Caco-2 (cell line): ENCODE data around the gene C18orf63. TPM values are rescaled to one million over a fixed set of nuclear protein-coding genes. Genes with fewer than 3 reads are reported as not detected.

ENCODE experiments used
- BruUV-seq: library from RNA; stranded (reverse); fragments of 400-500 nt; replicated peaks from 2 replicates; lab custom pipeline; 2021; lab: Mats Ljungman, UMichigan
- CTCF ChIA-PET: fragments of 300-600 bp; sonication (Branson Sonifier 250); formaldehyde crosslinking; loops from one replicate; lab custom pipeline; 2022; ENCODE audit warnings: antibody characterized with exemption; lab: Charles Lee
- POLR2A ChIA-PET: fragments of 300-600 bp; sonication (Branson Sonifier 250); formaldehyde crosslinking; loops from one replicate; lab custom pipeline; 2022; ENCODE audit warnings: antibody characterized with exemption; lab: Charles Lee
- DNase-seq, 2 experiments: peaks; one replicate each; pipeline versions ENCODE4 v3.0.0 to v3.0.0-alpha.2; 2020 to 2022
- H3K27me3 ChIP-seq: replicated peaks from 2 replicates; pipeline ENCODE4 v1.6.0; 2011; ENCODE audit warnings: low read length; ENCODE audit not compliant: control insufficient read depth, insufficient read depth
- H3K36me3 ChIP-seq: 2 replicates; pipeline ENCODE4 v1.5.1; 2011; ENCODE audit warnings: low read length; ENCODE audit not compliant: control insufficient read depth, insufficient read depth
- H3K4me1 ChIP-seq: fragments of 250-450 bp; sonication (Bioruptor Pico); 2 replicates; pipeline ENCODE4 v1.5.1; 2020; ENCODE audit warnings: mild to moderate bottlenecking
- H3K4me3 ChIP-seq: 2 replicates; pipeline ENCODE4 v1.5.1; 2011; ENCODE audit warnings: low read depth, mild to moderate bottlenecking, control low read depth, low read length
- H3K9me3 ChIP-seq: fragments of 250-450 bp; sonication (Bioruptor Pico); 2 replicates; pipeline ENCODE4 v1.5.1; 2020; ENCODE audit warnings: mild to moderate bottlenecking, moderate library complexity
- H3K27ac Mint-ChIP-seq: one replicate; pipeline ENCODE4 v1.8.0; 2022; ENCODE audit warnings: mixed read lengths; ENCODE audit not compliant: unreplicated experiment
- H3K27me3 Mint-ChIP-seq: one replicate; pipeline ENCODE4 v1.8.0; 2022; ENCODE audit warnings: mixed read lengths; ENCODE audit not compliant: insufficient read depth, unreplicated experiment
- H3K36me3 Mint-ChIP-seq: one replicate; pipeline ENCODE4 v1.8.0; 2022; ENCODE audit warnings: mild to moderate bottlenecking, mixed read lengths; ENCODE audit not compliant: insufficient read depth, unreplicated experiment
- H3K4me1 Mint-ChIP-seq: one replicate; pipeline ENCODE4 v1.8.0; 2022; ENCODE audit warnings: low read depth, mixed read lengths; ENCODE audit not compliant: unreplicated experiment
- H3K4me3 Mint-ChIP-seq: one replicate; pipeline ENCODE4 v1.8.0; 2022; ENCODE audit warnings: mild to moderate bottlenecking, moderate library complexity, mixed read lengths; ENCODE audit not compliant: unreplicated experiment
- H3K9me3 Mint-ChIP-seq: one replicate; pipeline ENCODE4 v1.8.0; 2022; ENCODE audit warnings: mixed read lengths; ENCODE audit not compliant: unreplicated experiment
- CTCF ChIP-seq, 2 experiments: fragments of 200-600 bp in 1 of 2; IDR thresholded peaks; 1 replicate in 1 of 2; 2 replicates in 1 of 2; pipeline versions ENCODE4 v1.5.1 to v1.8.0; 2011 to 2022; ENCODE audit warnings: antibody characterized with exemption in 1 of 2, control low read depth in 1 of 2, inconsistent platforms in 1 of 2, low read depth in 1 of 2, low read length in 1 of 2, mild to moderate bottlenecking in 1 of 2, moderate library complexity in 1 of 2; ENCODE audit not compliant: insufficient read depth in 1 of 2, severe bottlenecking in 1 of 2, unreplicated experiment in 1 of 2
- intact Hi-C: fragments of 100-400 bp; cut with micrococcal nuclease; formaldehyde crosslinking; loops from one replicate; pipeline ENCODE4 v1.10.0; 2022; ENCODE audit not compliant: unreplicated experiment
- total RNA-seq: library from RNA; stranded (reverse); gene quantifications from 2 replicates; pipeline ENCODE4 v1.2.3, GENCODE V29; 2022

Gene C18orf63
- total RNA-seq, 1 experiment from 2014 or later: not detected

GRCh38 chr18:74368901-74369705 lies 53.5 kb downstream of the C18orf63 start:
- Mint-ChIP-seq H3K4me1 (peaks cover 5% of the 10 kb centered on the region), H3K9me3 (peaks cover 17% of the 10 kb centered on the region), H3K4me3 (peak overlapping the region; percentile 85), H3K27ac (peak overlapping the region; percentile 95), H3K27me3 (no peaks in the 10 kb centered on the region), H3K36me3 (peaks cover 6% of the 10 kb centered on the region)
- intact Hi-C loops: no loop called here
- Histone ChIP-seq H3K4me3 (peak overlapping the region; percentile 16; the same call in 1 of the 2 replicates), H3K9me3 (no peaks in the 10 kb centered on the region), H3K36me3 (no peaks in the 10 kb centered on the region), H3K27me3 (no peaks in the 10 kb centered on the region), H3K4me1 (peaks cover 6% of the 10 kb centered on the region; the same call in 1 of the 2 replicates)
- DNase-seq: peak; percentile 64 to 66
- ChIA-PET CTCF (interaction anchor here (1.4 kb wide), 1 partner anchor 124 kb away, joined by 4 read pairs; no protein-coding TSS in a partner anchor), POLR2A (interaction anchor here (1.1 kb wide), 1 partner anchor 127 kb away, joined by 3 read pairs; the partner anchor contains the start of gene CNDP2)
- no peak for TF ChIP-seq CTCF (IDR thresholded peaks at IDR 0.05; ENCODE audit: insufficient read depth in 1 of 2, low read depth in 1 of 2, low read length in 1 of 2, severe bottlenecking in 1 of 2, unreplicated experiment in 1 of 2)
- BruUV-seq: TSS peak; percentile 79

GRCh38 chr18:74370115-74370514 lies 54.5 kb downstream of the C18orf63 start:
- no peaks in the 10 kb centered on the region for H3K9me3 ChIP-seq
- H3K4me1 Mint-ChIP-seq: peaks cover 5% of the 10 kb centered on the region
- DNase-seq: no peak
- H3K27ac Mint-ChIP-seq: no peak overlapping the region
- H3K4me3 ChIP-seq: no peak overlapping the region
- H3K36me3 ChIP-seq: no peaks in the 10 kb centered on the region
- ChIA-PET POLR2A (no interaction called here), CTCF (no interaction called here)
- no TSS peak for BruUV-seq
- H3K27me3 Mint-ChIP-seq: no peaks in the 10 kb centered on the region
- intact Hi-C loops: no loop called here
- H3K4me1 ChIP-seq: peaks cover 6% of the 10 kb centered on the region; the same call in 1 of the 2 replicates
- peaks cover 17% of the 10 kb centered on the region for H3K9me3 Mint-ChIP-seq
- no peak overlapping the region for H3K4me3 Mint-ChIP-seq
- no peak for TF ChIP-seq CTCF (IDR thresholded peaks at IDR 0.05; ENCODE audit: insufficient read depth in 1 of 2, low read depth in 1 of 2, low read length in 1 of 2, severe bottlenecking in 1 of 2, unreplicated experiment in 1 of 2)
- peaks cover 6% of the 10 kb centered on the region for H3K36me3 Mint-ChIP-seq
- no peaks in the 10 kb centered on the region for H3K27me3 ChIP-seq

- ChIA-PET CTCF (no interaction called here), POLR2A (no interaction called here)
- peaks cover 17% of the 10 kb centered on the region for H3K9me3 Mint-ChIP-seq
Observed at GRCh38 chr18:74373428-74373827, 57.8 kb downstream of the C18orf63 start.

More at GRCh38 chr18:74373428-74373827, 57.8 kb downstream of the C18orf63 start:
- no peak overlapping the region for H3K4me3 Mint-ChIP-seq
- DNase-seq: no peak
- Histone ChIP-seq H3K27me3 (no peaks in the 10 kb centered on the region), H3K36me3 (no peaks in the 10 kb centered on the region), H3K4me3 (no peak overlapping the region), H3K4me1 (peaks cover 6% of the 10 kb centered on the region; the same call in 1 of the 2 replicates), H3K9me3 (no peaks in the 10 kb centered on the region)
- H3K27me3 Mint-ChIP-seq: no peaks in the 10 kb centered on the region
- H3K4me1 Mint-ChIP-seq: peaks cover 5% of the 10 kb centered on the region
- peaks cover 6% of the 10 kb centered on the region for H3K36me3 Mint-ChIP-seq
- intact Hi-C loops: no loop called here
- no peak overlapping the region for H3K27ac Mint-ChIP-seq
- BruUV-seq: no TSS peak
- no peak for TF ChIP-seq CTCF (IDR thresholded peaks at IDR 0.05; ENCODE audit: insufficient read depth in 1 of 2, low read depth in 1 of 2, low read length in 1 of 2, severe bottlenecking in 1 of 2, unreplicated experiment in 1 of 2)
